Measurements from ENCODE around the gene KIAA1671.

DNA sequence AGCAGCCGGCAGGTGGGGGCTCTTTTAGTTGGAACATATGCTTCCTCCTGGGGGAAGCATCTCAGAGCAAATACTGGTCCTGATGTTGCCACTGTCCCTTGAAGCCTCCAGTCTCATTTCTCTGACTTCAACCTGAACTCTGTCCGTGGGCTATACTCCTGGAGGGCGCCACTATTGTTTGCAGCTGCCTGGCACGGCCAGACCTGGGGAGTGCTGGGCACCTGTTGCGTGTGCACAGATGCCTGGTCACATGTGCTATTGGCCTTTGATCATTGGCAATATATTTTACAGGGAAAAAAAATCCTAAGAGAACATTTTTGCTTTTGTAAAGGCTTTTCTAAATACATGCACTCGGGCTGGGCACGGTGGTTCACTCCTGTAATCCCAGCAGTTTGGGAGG, 24.2 kb upstream of the KIAA1671 start:
- TF ChIP-seq, protein P1, sequence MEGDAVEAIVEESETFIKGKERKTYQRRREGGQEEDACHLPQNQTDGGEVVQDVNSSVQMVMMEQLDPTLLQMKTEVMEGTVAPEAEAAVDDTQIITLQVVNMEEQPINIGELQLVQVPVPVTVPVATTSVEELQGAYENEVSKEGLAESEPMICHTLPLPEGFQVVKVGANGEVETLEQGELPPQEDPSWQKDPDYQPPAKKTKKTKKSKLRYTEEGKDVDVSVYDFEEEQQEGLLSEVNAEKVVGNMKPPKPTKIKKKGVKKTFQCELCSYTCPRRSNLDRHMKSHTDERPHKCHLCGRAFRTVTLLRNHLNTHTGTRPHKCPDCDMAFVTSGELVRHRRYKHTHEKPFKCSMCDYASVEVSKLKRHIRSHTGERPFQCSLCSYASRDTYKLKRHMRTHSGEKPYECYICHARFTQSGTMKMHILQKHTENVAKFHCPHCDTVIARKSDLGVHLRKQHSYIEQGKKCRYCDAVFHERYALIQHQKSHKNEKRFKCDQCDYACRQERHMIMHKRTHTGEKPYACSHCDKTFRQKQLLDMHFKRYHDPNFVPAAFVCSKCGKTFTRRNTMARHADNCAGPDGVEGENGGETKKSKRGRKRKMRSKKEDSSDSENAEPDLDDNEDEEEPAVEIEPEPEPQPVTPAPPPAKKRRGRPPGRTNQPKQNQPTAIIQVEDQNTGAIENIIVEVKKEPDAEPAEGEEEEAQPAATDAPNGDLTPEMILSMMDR (conservative IDR thresholded peaks at IDR 0.05; ENCODE audit: low read depth, low read length), result no peak
- TF ChIP-seq POLR2A (IDR thresholded peaks at IDR 0.05; ENCODE audit: low read depth, low read length) (no peak), RCOR1 (IDR thresholded peaks at IDR 0.05; ENCODE audit: insufficient replicate concordance, low read length) (no peak), SMC3 (IDR thresholded peaks at IDR 0.05; ENCODE audit: low read depth, low read length) (no peak), BHLHE40 (IDR thresholded peaks at IDR 0.05; ENCODE audit: low read depth, low read length) (no peak), FOS (IDR thresholded peaks at IDR 0.05; ENCODE audit: low read depth, low read length) (no peak), MXI1 (IDR thresholded peaks at IDR 0.05; ENCODE audit: borderline replicate concordance, low read depth, low read length) (no peak), RFX5 (IDR thresholded peaks at IDR 0.05; ENCODE audit: low read depth, low read length) (no peak), ELK1 (IDR thresholded peaks at IDR 0.05; ENCODE audit: borderline replicate concordance, low read depth, low read length) (no peak)
- TF ChIP-seq, protein P2, sequence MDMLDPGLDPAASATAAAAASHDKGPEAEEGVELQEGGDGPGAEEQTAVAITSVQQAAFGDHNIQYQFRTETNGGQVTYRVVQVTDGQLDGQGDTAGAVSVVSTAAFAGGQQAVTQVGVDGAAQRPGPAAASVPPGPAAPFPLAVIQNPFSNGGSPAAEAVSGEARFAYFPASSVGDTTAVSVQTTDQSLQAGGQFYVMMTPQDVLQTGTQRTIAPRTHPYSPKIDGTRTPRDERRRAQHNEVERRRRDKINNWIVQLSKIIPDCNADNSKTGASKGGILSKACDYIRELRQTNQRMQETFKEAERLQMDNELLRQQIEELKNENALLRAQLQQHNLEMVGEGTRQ (IDR thresholded peaks at IDR 0.05; ENCODE audit: low read depth, low read length), result no peak
